Panc1 (cell line): Measurements from ENCODE around the gene ADTRP. TPM values are rescaled to one million over a fixed set of nuclear protein-coding genes. Genes with fewer than 3 reads are reported as not detected.

Source experiments
- ATAC-seq: fragments of 200-7000 bp; cut with Tn5 transposase; 2 replicates; pipeline ENCODE4 v1.9.1; 2020; ENCODE audit warnings: mild to moderate bottlenecking, moderate library complexity
- BruUV-seq: library from RNA; stranded (reverse); fragments of 400-500 nt; replicated peaks from 2 replicates; lab custom pipeline; 2021; lab: Mats Ljungman, UMichigan
- CTCF ChIA-PET: fragments of 300-600 bp; sonication (Branson Sonifier 250); formaldehyde crosslinking; loops from one replicate; lab custom pipeline; 2022; ENCODE audit warnings: antibody characterized with exemption; lab: Charles Lee
- POLR2A ChIA-PET: fragments of 300-600 bp; sonication (Branson Sonifier 250); formaldehyde crosslinking; loops from one replicate; lab custom pipeline; 2022; ENCODE audit warnings: antibody characterized with exemption; lab: Charles Lee
- DNase-seq: peaks from one replicate; pipeline ENCODE4 v3.0.0-alpha.2; 2010; ENCODE audit warnings: low read depth, low spot score
- H3K27ac ChIP-seq: 2 replicates; pipeline ENCODE4 v1.5.1; 2011; ENCODE audit warnings: mild to moderate bottlenecking, low read length, inconsistent platforms
- H3K27me3 ChIP-seq: fragments of 200-500 bp; sonication (Bioruptor generic); 2 replicates; pipeline ENCODE4 v1.6.0; 2014; ENCODE audit warnings: low read length, inconsistent platforms; ENCODE audit not compliant: control insufficient read depth, insufficient read depth
- H3K36me3 ChIP-seq: fragments of 200-500 bp; sonication (Bioruptor generic); 2 replicates; pipeline ENCODE4 v1.5.1; 2014; ENCODE audit warnings: inconsistent platforms, mild to moderate bottlenecking, low read length, moderate library complexity; ENCODE audit not compliant: control insufficient read depth, insufficient read depth
- H3K4me1 ChIP-seq: 2 replicates; pipeline ENCODE4 v1.5.1; 2011; ENCODE audit warnings: inconsistent platforms, mild to moderate bottlenecking, low read length, moderate library complexity; ENCODE audit not compliant: control insufficient read depth, insufficient read depth
- H3K4me3 ChIP-seq, 2 experiments: 2 replicates each; pipeline ENCODE4 v1.5.1; 2011 to 2012; ENCODE audit warnings: low read depth in 2 of 2, low read length in 2 of 2, mild to moderate bottlenecking in 2 of 2, inconsistent platforms in 1 of 2, moderate library complexity in 1 of 2
- H3K9me3 ChIP-seq: fragments of 200-500 bp; sonication (Bioruptor generic); 2 replicates; pipeline ENCODE4 v1.5.1; 2014; ENCODE audit warnings: low read depth, mild to moderate bottlenecking, inconsistent platforms, low read length, moderate library complexity; ENCODE audit not compliant: control insufficient read depth, insufficient read depth
- CTCF ChIP-seq: fragments of 450-650 bp; IDR thresholded peaks from 2 replicates; pipeline ENCODE4 v1.5.1; 2017; ENCODE audit warnings: mild to moderate bottlenecking
- POLR2AphosphoS5 ChIP-seq: IDR thresholded peaks from 2 replicates; pipeline ENCODE4 v1.6.1; 2012; ENCODE audit warnings: mild to moderate bottlenecking, low read depth, low read length, moderate library complexity
- REST ChIP-seq, 2 experiments: IDR thresholded peaks; 2 replicates each; pipeline ENCODE4 v1.6.1; 2011 to 2012; ENCODE audit warnings: low read depth in 2 of 2, control low read depth in 1 of 2, low read length in 1 of 2, mild to moderate bottlenecking in 1 of 2, moderate library complexity in 1 of 2; ENCODE audit not compliant: insufficient read depth in 1 of 2
- SIN3A ChIP-seq: IDR thresholded peaks from 2 replicates; pipeline ENCODE4 v1.6.1; 2012; ENCODE audit warnings: low read depth, mild to moderate bottlenecking, low read length, moderate library complexity, borderline replicate concordance; ENCODE audit not compliant: insufficient read depth
- TCF7L2 ChIP-seq: IDR thresholded peaks from 2 replicates; pipeline ENCODE4 v1.6.1; 2011; ENCODE audit warnings: mild to moderate bottlenecking, low read depth, low read length, inconsistent platforms
- in situ Hi-C: cut with HindIII; loops from 2 replicates; pipeline ENCODE4 v1.10.0; 2016; ENCODE audit warnings: low sequenced_read_pairs, low pct_unique_long_range_greater_than_20kb
- intact Hi-C: fragments of 100-400 bp; cut with micrococcal nuclease; formaldehyde crosslinking; loops from one replicate; pipeline ENCODE4 v1.10.0; 2022; ENCODE audit not compliant: unreplicated experiment
- total RNA-seq: library from RNA; stranded (reverse); gene quantifications from one replicate; pipeline ENCODE4 v1.2.1, GENCODE V29; 2021; ENCODE audit not compliant: unreplicated experiment

ADTRP gene
- total RNA-seq, 1 experiment from 2014 or later = not detected

DNA sequence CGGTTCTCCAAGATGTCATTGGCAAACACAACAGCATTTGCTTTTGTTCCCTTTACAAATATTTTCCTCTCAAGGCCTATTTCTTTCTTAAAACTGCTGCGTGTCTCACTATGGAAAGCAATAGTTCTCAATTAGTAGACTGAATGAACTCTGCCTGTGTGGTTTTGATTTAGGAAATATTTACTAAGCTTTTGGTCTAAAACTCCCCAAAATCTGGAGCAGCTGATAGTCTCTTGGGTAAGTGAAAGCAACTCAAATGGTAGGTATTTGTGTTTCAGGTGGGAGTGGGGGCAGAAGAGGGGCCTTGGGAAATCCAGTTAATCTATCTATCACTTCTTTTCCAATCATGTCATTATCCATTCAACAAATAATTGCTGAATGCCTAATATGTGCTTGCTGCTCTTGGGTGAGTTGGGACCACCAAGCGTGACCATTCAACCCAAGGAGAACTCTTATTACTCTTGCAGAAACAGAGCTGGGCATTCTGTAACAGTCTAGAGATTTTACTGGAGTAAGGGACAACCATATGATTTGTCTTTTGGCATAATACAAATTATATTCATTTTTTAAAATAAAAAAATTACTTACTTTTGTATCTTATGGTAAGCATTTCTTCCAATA lies 33.2 kb upstream of the ADTRP start:
- CTCF ChIA-PET = no interaction called here
- POLR2A ChIA-PET = no interaction called here
- no TSS peak for BruUV-seq
- Histone ChIP-seq H3K4me1 (no peaks in the 10 kb centered on the region), H3K9me3 (no peaks in the 10 kb centered on the region), H3K27ac (no peak overlapping the region), H3K27me3 (no peaks in the 10 kb centered on the region), H3K36me3 (no peaks in the 10 kb centered on the region), H3K4me3 (no peak overlapping the region)
- ATAC-seq (no peak), DNase-seq (no peak)
- in situ Hi-C loops = no loop called here
- TF ChIP-seq POLR2AphosphoS5 (no peak), REST (IDR thresholded peaks at IDR 0.05; ENCODE audit: insufficient read depth in 1 of 2, low read depth in 2 of 2, low read length in 1 of 2) (no peak), SIN3A (no peak), CTCF (no peak), TCF7L2 (no peak)
- intact Hi-C loops = no loop called here

GRCh38 chr6:11810854-11811643 lies 32.4 kb upstream of the ADTRP start:
- intact Hi-C loops = no loop called here

More at GRCh38 chr6:11810854-11811643, 32.4 kb upstream of the ADTRP start:
- no peak overlapping the region for H3K27ac ChIP-seq
- no peaks in the 10 kb centered on the region for H3K27me3 ChIP-seq
- no peaks in the 10 kb centered on the region for H3K4me1 ChIP-seq
- no peaks in the 10 kb centered on the region for H3K9me3 ChIP-seq
- H3K36me3 ChIP-seq = no peaks in the 10 kb centered on the region
- CTCF ChIA-PET = no interaction called here
- ATAC-seq (no peak), DNase-seq (no peak)
- in situ Hi-C loops = no loop called here
- H3K4me3 ChIP-seq = no peak overlapping the region
- BruUV-seq = no TSS peak
- TF ChIP-seq TCF7L2 (no peak), SIN3A (no peak), REST (IDR thresholded peaks at IDR 0.05; ENCODE audit: insufficient read depth in 1 of 2, low read depth in 2 of 2, low read length in 1 of 2) (no peak), POLR2AphosphoS5 (no peak), CTCF (no peak)
- POLR2A ChIA-PET = no interaction called here
